GM19438 (cell line): ENCODE results near the gene RNASE3.
"Not testable (repeated sequence)": the region's sequence is repeated elsewhere in the genome, so short reads cannot be mapped to it uniquely, and the experiment has no call there.

Experiments
- ATAC-seq: cut with Tn5 transposase; IDR thresholded peaks from one replicate; pipeline ENCODE4 v1.9.1; 2021; ENCODE audit warnings: low read depth; ENCODE audit not compliant: unreplicated experiment

RNASE3 gene

GRCh38 chr14:20907214-20907613, 16.0 kb downstream of the RNASE3 start:
- ATAC-seq, result no peak

- ATAC-seq, result not testable (repeated sequence)
These were observed 19.6 kb downstream of the RNASE3 start for GRCh38 chr14:20910822-20911221.

- not testable (repeated sequence) for ATAC-seq
These were observed 28.0 kb downstream of the RNASE3 start for GRCh38 chr14:20919038-20919756.

GRCh38 chr14:20923766-20924297, 32.6 kb downstream of the RNASE3 start:
- not testable (repeated sequence) for ATAC-seq

GRCh38 chr14:20934148-20934762, 43.1 kb downstream of the RNASE3 start:
- ATAC-seq, result no peak

GRCh38 chr14:20935303-20935984, 44.3 kb downstream of the RNASE3 start:
- ATAC-seq, result no peak
